GM08714 (cell line): ENCODE measurements around the gene AATF.
"Not testable (repeated sequence)": the region's sequence is repeated elsewhere in the genome, so short reads cannot be mapped to it uniquely, and the experiment has no call there.

Experiments
- H3K4me3 ChIP-seq: fragments of 200-500 bp; sonication (Bioruptor generic); 2 replicates; pipeline ENCODE4 v1.5.1; 2014; ENCODE audit warnings: mild to moderate bottlenecking, low read length, inconsistent platforms
- ZNF274 ChIP-seq: IDR thresholded peaks from 2 replicates; pipeline ENCODE4 v1.6.1; 2012; ENCODE audit warnings: mild to moderate bottlenecking, low read depth, low read length

AATF gene

GRCh38 chr17:37052450-37052849 lies 103.7 kb downstream of the AATF start:
- no peak for TF ChIP-seq ZNF274

DNA sequence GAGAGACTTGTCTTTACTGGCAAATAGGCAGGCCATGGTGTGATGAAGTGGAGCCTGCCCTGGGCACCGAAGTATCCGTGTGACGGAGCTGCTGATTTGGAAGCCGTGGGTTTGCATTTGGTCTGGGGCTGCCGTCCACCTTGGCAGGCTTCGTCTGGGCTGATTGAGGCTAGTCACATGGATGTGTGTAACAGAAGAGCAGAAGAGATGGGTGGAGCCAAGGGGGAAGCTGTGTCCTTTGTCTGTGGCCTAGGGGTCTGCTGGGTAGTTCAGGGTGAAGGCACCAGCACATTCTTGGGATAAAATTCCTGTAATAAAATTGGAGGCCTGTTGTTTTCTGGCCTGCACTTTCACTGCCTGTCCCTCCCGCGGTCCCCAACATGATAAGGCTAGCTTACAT lies 106.1 kb downstream of the AATF start:
- no peak for TF ChIP-seq ZNF274
- no peak overlapping the region for H3K4me3 ChIP-seq

More at GRCh38 chr17:37052450-37052849, 103.7 kb downstream of the AATF start:
- H3K4me3 ChIP-seq = no peak overlapping the region

DNA sequence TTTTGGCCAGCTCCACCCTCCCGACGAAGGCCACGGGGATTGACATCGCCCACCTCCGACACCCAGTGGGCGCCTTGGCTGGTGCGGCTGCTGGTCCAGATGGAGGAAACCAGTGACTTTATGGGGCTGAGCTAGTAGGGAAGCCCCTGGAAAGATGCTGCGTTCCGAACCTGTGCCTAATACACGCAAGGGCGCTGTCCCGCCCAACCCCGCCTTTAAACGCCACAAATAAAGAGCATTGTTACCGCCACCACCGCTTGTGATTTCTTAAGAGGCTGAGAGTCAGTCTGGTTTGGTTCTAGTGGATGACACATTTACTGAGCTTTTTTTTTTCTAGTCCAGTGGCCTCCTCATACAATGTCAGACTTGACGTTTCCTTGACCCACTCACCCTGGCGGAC lies 107.9 kb downstream of the AATF start:
- TF ChIP-seq ZNF274 = no peak
- H3K4me3 ChIP-seq = no peak overlapping the region

DNA sequence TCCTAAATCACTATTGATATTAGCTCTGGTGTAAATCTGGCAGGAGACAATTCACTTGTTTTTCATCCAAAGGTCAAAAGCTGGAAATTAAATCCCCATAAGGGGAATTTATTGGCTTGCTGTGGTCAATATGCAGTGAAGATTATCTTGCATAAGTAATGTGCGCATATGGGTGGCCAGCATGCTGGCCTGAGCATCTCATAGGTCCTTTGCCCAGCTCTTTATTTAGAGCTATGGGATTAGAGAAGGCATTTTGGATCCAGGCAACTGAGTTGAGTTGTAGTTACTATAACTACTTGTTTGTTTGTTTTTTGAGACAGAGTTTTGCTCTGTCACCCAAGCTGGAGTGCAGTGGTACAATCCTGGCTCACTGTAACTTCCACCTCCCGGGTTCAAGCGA lies 110.7 kb downstream of the AATF start:
- TF ChIP-seq ZNF274 = no peak
- H3K4me3 ChIP-seq = no peak overlapping the region

DNA sequence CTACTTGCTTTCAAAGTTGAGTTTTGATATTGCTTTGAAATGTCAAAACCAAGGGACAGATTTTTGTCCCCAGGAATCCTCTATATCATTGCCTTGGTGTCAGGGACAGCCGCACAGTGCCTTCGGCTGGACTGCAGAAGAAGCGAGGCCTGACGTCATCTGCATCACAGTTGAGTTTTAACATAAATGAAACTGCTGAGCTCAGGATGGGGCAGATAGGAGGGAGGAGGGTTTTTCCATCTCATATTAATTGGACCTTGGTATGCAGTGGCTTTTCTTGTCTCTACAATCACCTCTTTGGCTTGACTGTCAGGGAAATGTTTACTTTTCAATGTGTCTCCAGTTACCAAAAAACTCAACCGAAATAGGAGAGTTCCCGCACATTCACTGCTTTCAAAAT lies 111.3 kb downstream of the AATF start:
- no peak overlapping the region for H3K4me3 ChIP-seq
- TF ChIP-seq ZNF274 = no peak

DNA sequence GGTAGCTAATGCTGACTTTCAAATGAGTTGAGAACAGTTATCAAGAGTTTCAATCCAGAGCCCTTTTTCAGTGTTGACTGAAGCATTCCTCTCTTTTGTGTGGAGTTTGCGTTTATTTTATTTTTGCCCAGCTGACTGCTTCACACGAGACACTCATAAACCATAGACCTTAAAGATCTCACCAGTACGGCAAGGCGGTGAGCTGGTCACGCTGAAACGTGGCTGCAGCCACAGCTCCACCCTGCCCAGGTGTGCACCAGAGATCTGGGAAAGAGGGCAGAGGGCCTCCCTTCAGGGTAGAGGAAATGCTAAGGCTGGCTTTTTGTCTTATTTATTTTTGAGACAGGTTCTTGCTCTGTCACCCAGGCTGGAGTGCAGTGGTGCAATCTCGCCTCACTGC lies 112.2 kb downstream of the AATF start:
- no peak for TF ChIP-seq ZNF274

GRCh38 chr17:37062021-37062420 lies 113.3 kb downstream of the AATF start:
- no peak overlapping the region for H3K4me3 ChIP-seq
- TF ChIP-seq ZNF274 = no peak

More for the DNA sequence above, 112.2 kb downstream of the AATF start:
- H3K4me3 ChIP-seq = no peak overlapping the region

DNA sequence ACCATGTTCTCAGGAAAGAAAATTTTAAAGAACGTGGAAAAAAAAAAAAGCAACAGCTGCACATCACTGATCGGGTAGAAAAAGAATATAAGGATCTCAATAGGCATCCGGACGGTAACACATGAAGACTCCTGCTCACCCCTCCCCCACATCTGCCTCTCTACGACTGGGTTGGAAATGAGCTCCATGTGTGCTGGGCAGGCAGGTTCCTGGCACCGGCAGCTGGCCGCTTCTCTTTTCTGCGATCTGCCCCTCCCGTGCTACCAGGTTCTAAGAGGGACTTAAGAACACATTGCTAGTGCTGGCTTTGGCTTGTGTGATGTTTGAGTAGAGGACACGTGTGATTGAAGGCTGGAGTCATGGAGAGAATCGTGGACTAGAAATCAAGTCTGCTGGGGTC lies 115.5 kb downstream of the AATF start:
- TF ChIP-seq ZNF274 = no peak
- H3K4me3 ChIP-seq = no peak overlapping the region

GRCh38 chr17:37064956-37065355 lies 116.2 kb downstream of the AATF start:
- H3K4me3 ChIP-seq = no peak overlapping the region

DNA sequence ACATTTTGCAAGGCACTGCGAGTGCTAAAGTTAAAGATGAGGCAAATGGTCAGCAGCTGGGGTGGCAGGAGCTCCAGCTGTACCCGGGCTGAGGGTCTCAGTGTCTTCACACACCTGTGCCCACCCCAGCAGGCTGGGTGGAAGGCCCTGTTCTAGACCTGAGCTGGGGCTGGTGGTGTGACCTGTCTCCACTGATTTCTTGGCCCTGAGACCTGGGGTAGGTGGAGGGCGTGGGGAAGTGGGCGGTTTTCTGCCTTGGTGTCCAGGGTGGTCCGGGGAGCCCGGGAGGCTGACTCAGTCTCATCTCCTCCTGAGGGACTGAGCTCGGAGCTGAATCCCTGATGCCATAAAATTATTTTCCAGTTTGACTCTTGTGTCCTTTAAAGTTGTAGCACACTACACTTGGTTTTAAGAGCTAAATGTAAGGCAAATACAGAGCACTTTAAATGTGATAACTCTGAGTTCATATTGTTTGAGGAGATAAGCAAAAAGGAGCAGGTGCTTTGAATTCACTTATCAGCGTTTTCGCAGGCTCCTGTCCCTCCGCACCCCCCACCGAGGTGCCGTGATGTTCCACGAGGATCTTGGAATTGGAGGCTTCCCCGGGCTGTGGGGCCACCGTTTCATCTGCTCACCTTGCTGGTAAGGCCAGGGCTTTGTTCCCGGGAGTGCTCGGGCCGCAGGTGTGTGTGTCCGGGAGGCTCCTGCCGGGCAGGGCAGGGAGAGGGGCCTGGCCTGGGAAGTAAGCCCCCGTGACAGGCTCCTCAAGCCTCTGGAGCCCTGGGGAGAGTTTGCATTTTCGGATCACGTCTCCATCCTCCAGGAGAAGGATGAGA lies 117.0 kb downstream of the AATF start:
- H3K4me3 ChIP-seq = no peak overlapping the region
- TF ChIP-seq ZNF274 = no peak

More at GRCh38 chr17:37064956-37065355, 116.2 kb downstream of the AATF start:
- TF ChIP-seq ZNF274 = no peak

- no peak for TF ChIP-seq ZNF274
- no peak overlapping the region for H3K4me3 ChIP-seq
These were observed 117.8 kb downstream of the AATF start for GRCh38 chr17:37066322-37067255.

DNA sequence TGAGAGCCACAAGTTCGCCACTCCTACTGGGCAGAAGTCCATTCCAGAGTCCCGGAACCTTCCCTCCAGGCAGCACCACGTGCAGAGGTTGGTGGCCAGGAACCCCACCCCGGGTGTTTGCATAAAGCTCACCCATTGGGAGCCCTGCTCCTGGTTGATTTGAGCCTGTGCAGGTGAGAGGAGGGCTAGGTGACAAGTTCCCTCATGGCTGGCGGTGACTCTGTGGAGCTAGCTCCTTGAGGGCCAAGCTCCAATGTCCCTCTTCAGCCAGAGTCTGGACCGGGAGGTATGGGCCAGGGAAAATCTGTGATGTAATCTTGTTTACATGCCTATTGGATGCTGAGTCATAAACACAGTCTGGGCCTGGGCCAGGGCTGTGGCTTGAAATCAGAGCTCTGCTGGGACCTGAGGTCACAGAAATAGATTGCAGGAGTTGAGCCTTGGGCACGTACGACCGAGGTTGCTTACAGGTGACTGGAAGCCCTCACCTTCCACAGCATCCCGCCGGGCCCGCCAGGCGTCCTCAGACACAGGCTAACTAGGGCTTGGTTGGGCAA lies 118.9 kb downstream of the AATF start:
- TF ChIP-seq ZNF274 = no peak
- no peak overlapping the region for H3K4me3 ChIP-seq

GRCh38 chr17:37068266-37068665 lies 119.5 kb downstream of the AATF start:
- no peak for TF ChIP-seq ZNF274
- H3K4me3 ChIP-seq = no peak overlapping the region

- TF ChIP-seq ZNF274 = no peak
- no peak overlapping the region for H3K4me3 ChIP-seq
These were observed 120.3 kb downstream of the AATF start for GRCh38 chr17:37069087-37069486.

GRCh38 chr17:37073464-37073863 lies 124.7 kb downstream of the AATF start:
- H3K4me3 ChIP-seq = not testable (repeated sequence)
